ENCODE measurements around the gene TSPYL1.

DNA sequence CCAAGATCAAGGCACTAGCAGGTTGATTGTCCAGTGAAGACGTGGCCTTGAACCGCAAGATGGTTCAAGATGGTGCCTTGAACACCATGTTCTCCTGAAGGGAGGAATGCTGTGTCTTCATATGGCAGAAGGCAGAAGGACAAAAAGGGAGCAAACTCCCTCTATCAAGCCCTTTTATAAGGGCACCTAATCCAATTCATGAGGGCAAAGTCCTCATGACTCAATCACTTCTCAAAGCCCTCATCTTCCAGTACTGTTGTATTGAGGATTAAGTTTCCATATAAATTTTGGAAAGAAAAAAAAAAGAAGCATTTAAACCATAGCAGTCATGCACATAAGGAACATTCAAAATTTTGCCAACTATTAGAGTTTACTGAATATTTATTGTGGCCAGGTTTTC, 29.9 kb upstream of the TSPYL1 start:
- no peak for TF ChIP-seq POLR2A (IDR thresholded peaks at IDR 0.05; ENCODE audit: low read length)
- no peak for TF ChIP-seq GATA1 (IDR thresholded peaks at IDR 0.05; ENCODE audit: low read depth, low read length)

Measured in erythroblast (primary cell).